GM13976 (cell line): Measurements from ENCODE around the gene SLC25A48.

ENCODE experiments used
- DNase-seq: peaks from one replicate; pipeline ENCODE4 v3.0.0; 2012; ENCODE audit warnings: low spot score
- in situ Hi-C: fragments of 300-500 bp; cut with MboI; formaldehyde crosslinking; loops from one replicate; pipeline ENCODE4 v1.12.0; 2022; ENCODE audit warnings: low sequenced_read_pairs, mixed read lengths, inconsistent platforms; ENCODE audit not compliant: unreplicated experiment
- TF ChIP-seq, protein P1 (sequence below): IDR thresholded peaks from 2 replicates; pipeline ENCODE4 v1.5.1; 2012; ENCODE audit warnings: borderline replicate concordance, mild to moderate bottlenecking; ENCODE audit not compliant: insufficient read depth; ENCODE audit errors: extremely low read depth, missing control alignments, control extremely low read depth

SLC25A48 gene

DNA sequence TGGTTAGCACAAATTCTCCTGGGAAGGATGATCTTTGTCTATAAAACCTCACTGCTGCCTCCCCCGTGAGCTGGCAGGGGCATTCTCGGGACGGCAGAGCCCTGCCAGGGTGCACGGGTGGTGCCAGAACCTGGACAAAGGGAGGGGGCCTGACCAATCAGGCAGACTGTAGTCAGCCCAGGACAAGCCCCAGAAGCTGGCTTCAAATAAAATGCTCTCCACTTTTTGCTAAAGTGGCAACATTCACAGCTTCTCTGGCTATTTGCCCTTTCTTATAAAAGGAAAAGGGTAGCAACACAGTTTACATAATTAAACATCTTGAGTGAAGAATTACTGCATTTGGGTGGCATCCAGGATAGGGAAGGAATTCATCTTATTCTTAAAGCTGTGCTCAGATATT, 46.8 kb downstream of the SLC25A48 start:
- no peak for DNase-seq
- in situ Hi-C loops = no loop called here
- TF ChIP-seq, protein P1, sequence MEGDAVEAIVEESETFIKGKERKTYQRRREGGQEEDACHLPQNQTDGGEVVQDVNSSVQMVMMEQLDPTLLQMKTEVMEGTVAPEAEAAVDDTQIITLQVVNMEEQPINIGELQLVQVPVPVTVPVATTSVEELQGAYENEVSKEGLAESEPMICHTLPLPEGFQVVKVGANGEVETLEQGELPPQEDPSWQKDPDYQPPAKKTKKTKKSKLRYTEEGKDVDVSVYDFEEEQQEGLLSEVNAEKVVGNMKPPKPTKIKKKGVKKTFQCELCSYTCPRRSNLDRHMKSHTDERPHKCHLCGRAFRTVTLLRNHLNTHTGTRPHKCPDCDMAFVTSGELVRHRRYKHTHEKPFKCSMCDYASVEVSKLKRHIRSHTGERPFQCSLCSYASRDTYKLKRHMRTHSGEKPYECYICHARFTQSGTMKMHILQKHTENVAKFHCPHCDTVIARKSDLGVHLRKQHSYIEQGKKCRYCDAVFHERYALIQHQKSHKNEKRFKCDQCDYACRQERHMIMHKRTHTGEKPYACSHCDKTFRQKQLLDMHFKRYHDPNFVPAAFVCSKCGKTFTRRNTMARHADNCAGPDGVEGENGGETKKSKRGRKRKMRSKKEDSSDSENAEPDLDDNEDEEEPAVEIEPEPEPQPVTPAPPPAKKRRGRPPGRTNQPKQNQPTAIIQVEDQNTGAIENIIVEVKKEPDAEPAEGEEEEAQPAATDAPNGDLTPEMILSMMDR = no peak

GRCh38 chr5:135881819-135882218, 47.4 kb downstream of the SLC25A48 start:
- in situ Hi-C loops = no loop called here
- TF ChIP-seq, protein P1 = no peak
- DNase-seq = no peak

- in situ Hi-C loops = no loop called here
- TF ChIP-seq, protein P1 = no peak
- DNase-seq = no peak
These were observed 48.6 kb downstream of the SLC25A48 start for GRCh38 chr5:135883026-135883425.

DNA sequence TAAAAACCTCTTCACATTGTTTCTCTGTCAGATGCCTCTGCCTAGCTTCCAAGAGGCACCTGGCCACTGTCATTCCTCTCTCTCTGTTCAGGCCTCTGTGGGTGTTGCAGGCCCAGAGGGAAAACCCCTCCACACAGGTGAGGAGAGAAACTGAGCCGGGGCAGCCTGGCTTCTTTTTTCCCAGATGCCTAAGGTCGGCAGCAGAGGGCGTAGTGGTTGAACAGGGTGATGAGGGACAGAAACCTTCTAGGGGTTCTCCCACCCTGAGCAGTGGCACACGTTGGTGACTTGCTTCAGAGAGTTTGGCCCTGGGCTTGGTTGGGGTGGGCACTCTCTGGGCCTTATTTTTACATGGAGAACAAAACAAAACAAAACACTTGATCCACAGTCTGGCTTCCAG, 49.0 kb downstream of the SLC25A48 start:
- in situ Hi-C loops = no loop called here
- TF ChIP-seq, protein P1 = peak; percentile 17
- DNase-seq = no peak

DNA sequence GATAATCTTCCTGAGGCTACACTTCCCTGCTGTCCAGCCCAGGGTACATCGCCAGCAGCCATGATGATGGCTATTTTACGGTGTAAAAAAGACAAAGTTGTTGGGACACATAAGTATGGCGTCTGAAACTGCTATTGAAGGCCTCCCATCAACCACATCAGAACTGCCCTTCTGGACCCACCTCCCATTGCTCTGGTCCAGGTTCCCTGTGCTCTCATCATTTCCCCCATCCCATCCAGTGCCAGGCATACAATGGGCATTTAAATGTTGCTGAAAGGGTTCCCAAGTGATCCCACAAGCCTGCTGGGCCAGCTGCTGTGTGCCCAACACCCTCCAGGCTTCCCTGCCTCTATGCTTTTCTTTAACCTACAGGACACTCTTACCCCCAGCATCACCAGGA, 50.6 kb downstream of the SLC25A48 start:
- TF ChIP-seq, protein P1 = no peak
- no peak for DNase-seq
- in situ Hi-C loops = no loop called here

GRCh38 chr5:135886136-135886535, 51.7 kb downstream of the SLC25A48 start:
- DNase-seq = no peak
- TF ChIP-seq, protein P1 = no peak
- in situ Hi-C loops = no loop called here

DNA sequence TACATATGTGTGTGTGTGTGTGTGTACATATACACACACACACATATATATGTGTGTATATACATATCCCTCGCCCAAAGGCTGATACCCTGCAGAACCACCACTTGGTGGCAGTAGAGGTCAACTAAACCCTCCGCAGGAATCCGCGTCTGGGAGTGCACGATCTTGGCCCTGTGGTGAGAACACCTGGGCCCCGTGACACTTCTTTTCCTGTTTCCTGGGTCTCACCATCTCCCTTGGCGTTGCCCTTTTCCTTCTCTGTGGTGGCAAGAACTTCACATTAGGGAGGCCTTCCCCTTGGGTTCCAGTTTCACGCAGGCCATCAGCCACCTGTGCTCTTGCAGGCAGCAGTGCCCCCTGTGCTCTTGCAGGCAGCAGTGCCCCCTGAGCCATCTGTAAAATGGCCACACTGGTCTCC, 53.0 kb downstream of the SLC25A48 start:
- peak; percentile 73 for DNase-seq
- TF ChIP-seq, protein P1 = peak; percentile 79
- in situ Hi-C loops = no loop called here
